Parathyroid adenoma (tissue), 2 donors: Measurements from ENCODE around the gene AMIGO2.
"Not testable (repeated sequence)": the region's sequence is repeated elsewhere in the genome, so short reads cannot be mapped to it uniquely, and the experiment has no call there.

ENCODE experiments used
- H2AFZ ChIP-seq: fragments of 300-600 bp; sonication (generic); one replicate; pipeline ENCODE4 v1.7.0; 2017; ENCODE audit warnings: antibody characterized with exemption, mild to moderate bottlenecking
- H3K27ac ChIP-seq: fragments of 300-600 bp; sonication (generic); one replicate; pipeline ENCODE4 v1.7.0; 2017
- H3K27me3 ChIP-seq: fragments of 300-600 bp; sonication (generic); one replicate; pipeline ENCODE4 v1.7.0; 2017; ENCODE audit warnings: low read length; ENCODE audit not compliant: control insufficient read depth, insufficient read depth
- H3K36me3 ChIP-seq: fragments of 300-600 bp; sonication (generic); one replicate; pipeline ENCODE4 v1.7.0; 2017; ENCODE audit warnings: low read length; ENCODE audit not compliant: control insufficient read depth, insufficient read depth
- H3K4me1 ChIP-seq: fragments of 300-600 bp; sonication (generic); one replicate; pipeline ENCODE4 v1.7.0; 2017; ENCODE audit warnings: control low read depth
- H3K4me2 ChIP-seq: fragments of 300-600 bp; sonication (generic); one replicate; pipeline ENCODE4 v1.7.0; 2017; ENCODE audit warnings: low read length
- H3K4me3 ChIP-seq: fragments of 300-600 bp; sonication (generic); one replicate; pipeline ENCODE4 v1.7.0; 2017; ENCODE audit warnings: low read depth, low read length
- H3K79me2 ChIP-seq: fragments of 300-600 bp; sonication (generic); one replicate; pipeline ENCODE4 v1.7.0; 2017; ENCODE audit warnings: control low read depth
- H3K9ac ChIP-seq: fragments of 300-600 bp; sonication (generic); one replicate; pipeline ENCODE4 v1.7.0; 2017; ENCODE audit warnings: mild to moderate bottlenecking
- H3K9me3 ChIP-seq: fragments of 300-600 bp; sonication (generic); one replicate; pipeline ENCODE4 v1.7.0; 2017; ENCODE audit warnings: low read length; ENCODE audit not compliant: control insufficient read depth
- CTCF ChIP-seq: fragments of 300-600 bp; sonication (generic); IDR thresholded peaks from one replicate; pipeline ENCODE4 v1.7.0; 2017; ENCODE audit warnings: antibody characterized with exemption, mild to moderate bottlenecking
- donor health status: primary hyperparathyroidism.

AMIGO2 gene

DNA sequence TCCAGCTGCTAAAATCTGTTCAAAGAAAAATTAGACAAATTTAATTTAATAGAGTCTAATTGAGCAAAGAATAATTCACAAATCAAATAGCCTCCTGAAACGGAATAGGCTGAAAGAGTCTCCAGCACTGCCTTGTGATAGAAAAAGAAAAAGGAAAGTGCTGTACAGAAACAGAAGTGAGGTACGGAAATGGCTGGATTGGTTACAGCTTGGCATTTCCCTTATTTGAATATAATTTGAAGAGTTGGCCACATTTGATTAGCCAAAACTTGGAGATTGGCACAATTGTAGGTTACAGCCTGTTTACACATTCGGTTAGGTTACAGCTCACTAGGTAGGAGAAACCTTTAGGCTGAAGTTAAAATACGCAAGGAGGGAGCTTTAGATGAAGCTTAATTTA, 25.1 kb downstream of the AMIGO2 start:
- Histone ChIP-seq H2AFZ (no peak overlapping the region), H3K4me2 (no peak overlapping the region), H3K4me3 (no peak overlapping the region), H3K9me3 (no peaks in the 10 kb centered on the region), H3K27ac (no peak overlapping the region), H3K9ac (no peak overlapping the region), H3K4me1 (no peaks in the 10 kb centered on the region), H3K36me3 (no peaks in the 10 kb centered on the region), H3K79me2 (no peaks in the 10 kb centered on the region), H3K27me3 (no peaks in the 10 kb centered on the region)
- no peak for TF ChIP-seq CTCF

DNA sequence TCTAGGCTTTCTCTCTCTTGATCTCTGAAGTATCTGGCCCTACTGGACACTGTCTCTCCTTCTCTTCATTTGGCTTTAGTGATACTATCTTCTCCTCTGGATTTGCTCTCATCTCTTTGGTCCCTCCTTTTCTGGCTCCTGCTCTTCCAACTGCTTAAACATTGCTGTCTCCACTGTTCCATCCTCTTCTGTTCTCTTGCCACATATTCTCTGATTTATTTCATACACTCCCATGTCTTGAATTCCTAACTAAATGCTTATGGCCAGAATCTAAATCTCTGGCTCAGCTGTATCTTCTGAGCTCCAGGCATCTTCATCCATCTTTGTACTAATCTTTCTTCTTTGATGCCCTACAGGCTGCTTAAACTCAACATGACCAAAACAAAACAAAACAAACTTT, 25.8 kb downstream of the AMIGO2 start:
- no peak overlapping the region for H3K9ac ChIP-seq
- H3K4me1 ChIP-seq: no peaks in the 10 kb centered on the region
- no peak overlapping the region for H3K4me3 ChIP-seq
- H3K27ac ChIP-seq: no peak overlapping the region
- no peak overlapping the region for H3K4me2 ChIP-seq
- H3K27me3 ChIP-seq: no peaks in the 10 kb centered on the region
- H2AFZ ChIP-seq: no peak overlapping the region
- no peaks in the 10 kb centered on the region for H3K9me3 ChIP-seq
- H3K36me3 ChIP-seq: no peaks in the 10 kb centered on the region
- no peak for TF ChIP-seq CTCF
- H3K79me2 ChIP-seq: no peaks in the 10 kb centered on the region

DNA sequence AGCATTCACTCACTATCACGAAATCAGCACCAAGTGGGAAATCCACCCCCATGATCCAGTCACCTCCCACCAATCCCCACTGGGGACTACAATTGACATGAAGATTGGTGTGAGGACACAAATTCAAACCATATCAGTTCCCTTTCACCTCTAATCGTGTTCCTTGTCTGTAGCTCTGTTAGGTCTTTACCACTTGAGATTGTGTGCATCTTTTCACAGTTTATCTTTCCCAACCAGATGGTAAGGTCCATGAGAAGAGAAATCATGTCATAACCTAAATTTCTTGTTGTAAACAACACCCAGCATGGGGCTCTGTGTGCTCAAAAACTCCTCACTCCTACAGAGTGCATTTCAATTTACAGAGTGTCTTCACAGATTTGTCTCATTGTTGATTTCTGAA, 27.5 kb downstream of the AMIGO2 start:
- Histone ChIP-seq H3K36me3 (no peaks in the 10 kb centered on the region), H3K4me1 (no peaks in the 10 kb centered on the region), H3K9ac (no peak overlapping the region), H3K79me2 (no peaks in the 10 kb centered on the region), H3K9me3 (no peaks in the 10 kb centered on the region), H3K4me2 (no peak overlapping the region), H3K4me3 (no peak overlapping the region), H2AFZ (no peak overlapping the region), H3K27ac (no peak overlapping the region), H3K27me3 (no peaks in the 10 kb centered on the region)
- no peak for TF ChIP-seq CTCF

- H3K27ac ChIP-seq, H3K4me3 ChIP-seq, H3K4me1 ChIP-seq, H3K79me2 ChIP-seq, H3K4me2 ChIP-seq, H3K9ac ChIP-seq, H2AFZ ChIP-seq, H3K27me3 ChIP-seq, H3K9me3 ChIP-seq, H3K36me3 ChIP-seq: not testable (repeated sequence)
These were observed 28.5 kb downstream of the AMIGO2 start for GRCh38 chr12:47051291-47051690.

DNA sequence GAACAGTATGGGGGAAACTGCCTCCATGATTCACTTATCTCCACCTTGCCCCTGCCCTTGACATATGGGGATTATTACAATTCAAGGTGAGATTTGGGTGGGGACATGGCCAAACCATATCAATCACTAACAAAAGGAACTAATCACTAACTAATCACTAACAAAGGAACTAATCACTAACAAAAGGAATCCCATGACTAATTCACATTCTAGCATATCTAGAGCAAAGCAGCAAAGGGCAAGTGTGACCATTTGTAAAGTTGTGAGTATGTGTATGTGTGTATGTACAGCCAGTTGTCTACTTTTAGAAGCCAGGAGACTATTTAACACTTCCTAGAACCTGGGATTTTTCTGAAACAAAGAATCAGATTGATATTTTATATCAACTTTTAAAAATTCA, 31.2 kb downstream of the AMIGO2 start:
- Histone ChIP-seq H2AFZ (no peak overlapping the region), H3K27ac (no peak overlapping the region), H3K4me3 (no peak overlapping the region), H3K36me3 (no peaks in the 10 kb centered on the region), H3K9me3 (no peaks in the 10 kb centered on the region), H3K79me2 (no peaks in the 10 kb centered on the region), H3K9ac (no peak overlapping the region), H3K4me1 (no peaks in the 10 kb centered on the region), H3K4me2 (no peak overlapping the region), H3K27me3 (no peaks in the 10 kb centered on the region)
- TF ChIP-seq CTCF: no peak
